IMR-90 (cell line): ENCODE data around the gene RAD18. TPM values are rescaled to one million over a fixed set of nuclear protein-coding genes. Genes with fewer than 3 reads are reported as not detected.

Source experiments
- ATAC-seq: fragments of 200-7000 bp; cut with Tn5 transposase; 2 replicates; pipeline ENCODE4 v1.9.1; 2020; ENCODE audit warnings: low read depth, mild to moderate bottlenecking, moderate library complexity
- BruUV-seq: library from RNA; stranded (reverse); fragments of 400-500 nt; replicated peaks from 2 replicates; lab custom pipeline; 2021; lab: Mats Ljungman, UMichigan
- CTCF ChIA-PET: fragments of 300-600 bp; formaldehyde crosslinking; extraction: SDS; loops from one replicate; lab custom pipeline; 2021; ENCODE audit warnings: antibody characterized with exemption; lab: Yijun Ruan, JAX
- POLR2A ChIA-PET: fragments of 300-600 bp; sonication (Branson Sonifier 250); formaldehyde crosslinking; loops from one replicate; lab custom pipeline; 2022; ENCODE audit warnings: antibody characterized with exemption; ENCODE audit not compliant: unreplicated experiment; lab: Charles Lee
- DNase-seq: peaks from one replicate; pipeline ENCODE4 v3.0.0; 2013
- H2AFZ ChIP-seq: replicated peaks from 2 replicates; pipeline ENCODE3; 2013; ENCODE audit warnings: low read length, mild to moderate bottlenecking; ENCODE audit not compliant: poor library complexity
- H2AK5ac ChIP-seq: 2 replicates; pipeline ENCODE4 v1.6.1; 2013; ENCODE audit warnings: low read depth, low read length, inconsistent platforms
- H2AK9ac ChIP-seq: replicated peaks from 2 replicates; pipeline ENCODE3; 2013; ENCODE audit warnings: mild to moderate bottlenecking, low read depth, low read length, moderate library complexity; ENCODE audit not compliant: poor library complexity
- H2BK120ac ChIP-seq: 2 replicates; pipeline ENCODE4 v1.6.1; 2013; ENCODE audit warnings: low read depth, low read length, inconsistent platforms
- H2BK15ac ChIP-seq: 3 replicates; pipeline ENCODE4 v1.6.1; 2013; ENCODE audit warnings: low read depth, low read length, inconsistent platforms
- H2BK20ac ChIP-seq: 2 replicates; pipeline ENCODE4 v1.6.1; 2013; ENCODE audit warnings: low read depth, mild to moderate bottlenecking, inconsistent platforms, low read length, moderate library complexity
- H2BK5ac ChIP-seq: 2 replicates; pipeline ENCODE4 v1.6.1; 2013; ENCODE audit warnings: mild to moderate bottlenecking, low read depth, low read length, inconsistent platforms; ENCODE audit not compliant: poor library complexity, severe bottlenecking
- H3K14ac ChIP-seq: replicated peaks from 2 replicates; pipeline ENCODE4 v1.6.1; 2013; ENCODE audit warnings: low read depth, low read length, inconsistent platforms
- H3K18ac ChIP-seq: 2 replicates; pipeline ENCODE4 v1.6.1; 2013; ENCODE audit warnings: low read depth, low read length, control low read depth
- H3K23ac ChIP-seq: 2 replicates; pipeline ENCODE4 v1.6.1; 2013; ENCODE audit warnings: low read depth, low read length, inconsistent platforms
- H3K27ac ChIP-seq: 2 replicates; pipeline ENCODE4 v1.5.1; 2013; ENCODE audit warnings: mild to moderate bottlenecking, control low read depth, low read length; ENCODE audit not compliant: insufficient read depth
- H3K27me3 ChIP-seq: 2 replicates; pipeline ENCODE4 v1.6.1; 2013; ENCODE audit warnings: low read length; ENCODE audit not compliant: control insufficient read depth, insufficient read depth
- H3K36me3 ChIP-seq: 2 replicates; pipeline ENCODE4 v1.6.1; 2013; ENCODE audit warnings: low read length, mixed read lengths; ENCODE audit not compliant: control insufficient read depth, insufficient read depth
- H3K4ac ChIP-seq: 2 replicates; pipeline ENCODE4 v1.6.1; 2013; ENCODE audit warnings: low read depth, low read length, inconsistent platforms
- H3K4me1 ChIP-seq: 2 replicates; pipeline ENCODE4 v1.6.1; 2013; ENCODE audit warnings: low read length, mixed read lengths; ENCODE audit not compliant: control insufficient read depth, insufficient read depth
- H3K4me2 ChIP-seq: 2 replicates; pipeline ENCODE4 v1.6.1; 2013; ENCODE audit warnings: low read depth, mild to moderate bottlenecking, control low read depth, low read length, moderate library complexity
- H3K4me3 ChIP-seq: 2 replicates; pipeline ENCODE4 v1.5.1; 2013; ENCODE audit warnings: low read depth, mild to moderate bottlenecking, control low read depth, low read length, moderate library complexity; ENCODE audit not compliant: insufficient read depth
- H3K56ac ChIP-seq: 2 replicates; pipeline ENCODE4 v1.6.1; 2013; ENCODE audit warnings: low read length, inconsistent platforms; ENCODE audit not compliant: insufficient read depth; ENCODE audit errors: extremely low read depth
- H3K79me1 ChIP-seq, 2 experiments: 2 replicates each; pipeline ENCODE4 v1.6.1; 2013; ENCODE audit warnings: low read length in 2 of 2, inconsistent platforms in 1 of 2, low read depth in 1 of 2
- H3K9ac ChIP-seq: 2 replicates; pipeline ENCODE4 v1.6.1; 2013; ENCODE audit warnings: low read depth, low read length, control low read depth
- H3K9me1 ChIP-seq: 2 replicates; pipeline ENCODE4 v1.6.1; 2013; ENCODE audit warnings: low read length, inconsistent platforms; ENCODE audit not compliant: insufficient read depth
- H3K9me3 ChIP-seq: 2 replicates; pipeline ENCODE4 v1.6.1; 2013; ENCODE audit warnings: low read length; ENCODE audit not compliant: control insufficient read depth, insufficient read depth
- H4K20me1 ChIP-seq: 2 replicates; pipeline ENCODE4 v1.6.1; 2013; ENCODE audit warnings: low read length, inconsistent platforms; ENCODE audit not compliant: insufficient read depth
- H4K5ac ChIP-seq: 2 replicates; pipeline ENCODE4 v1.6.1; 2013; ENCODE audit warnings: mild to moderate bottlenecking, low read depth, low read length, control low read depth
- H4K8ac ChIP-seq, 2 experiments: 2 replicates each; pipeline ENCODE4 v1.6.1; 2013; ENCODE audit warnings: low read depth in 2 of 2, low read length in 2 of 2, control low read depth in 1 of 2, inconsistent platforms in 1 of 2
- H4K91ac ChIP-seq: 2 replicates; pipeline ENCODE4 v1.6.1; 2013; ENCODE audit warnings: low read depth, low read length, inconsistent platforms; ENCODE audit not compliant: insufficient read depth
- BHLHE40 ChIP-seq: fragments of 150-350 bp; IDR thresholded peaks from 2 replicates; pipeline ENCODE4 v1.6.1; 2016; ENCODE audit warnings: mild to moderate bottlenecking, low read depth, low read length
- CEBPB ChIP-seq: IDR thresholded peaks from 2 replicates; pipeline ENCODE4 v1.6.1; 2012; ENCODE audit warnings: low read depth, low read length, improper control_type of control experiment
- CHD1 ChIP-seq: IDR thresholded peaks from 2 replicates; pipeline ENCODE4 v1.6.1; 2012; ENCODE audit warnings: low read depth, low read length, improper control_type of control experiment
- CTCF ChIP-seq: conservative IDR thresholded peaks from 2 replicates; pipeline ENCODE4 v1.5.1; 2012; ENCODE audit warnings: mild to moderate bottlenecking, low read depth, low read length, improper control_type of control experiment
- ELK1 ChIP-seq: fragments of 150-350 bp; IDR thresholded peaks from 2 replicates; pipeline ENCODE4 v1.6.1; 2016; ENCODE audit warnings: low read depth, mild to moderate bottlenecking, low read length, moderate library complexity, borderline replicate concordance
- FOS ChIP-seq: fragments of 150-350 bp; IDR thresholded peaks from 2 replicates; pipeline ENCODE4 v1.6.1; 2016; ENCODE audit warnings: low read depth, low read length
- MAFK ChIP-seq: IDR thresholded peaks from 2 replicates; pipeline ENCODE4 v1.6.1; 2012; ENCODE audit warnings: low read depth, low read length, improper control_type of control experiment
- MAZ ChIP-seq: IDR thresholded peaks from 2 replicates; pipeline ENCODE4 v1.6.1; 2012; ENCODE audit warnings: low read depth, mild to moderate bottlenecking, low read length, improper control_type of control experiment, moderate library complexity, borderline replicate concordance
- MXI1 ChIP-seq: IDR thresholded peaks from 2 replicates; pipeline ENCODE4 v1.6.1; 2012; ENCODE audit warnings: low read depth, mild to moderate bottlenecking, low read length, moderate library complexity, borderline replicate concordance
- NFE2L2 ChIP-seq: fragments of 150-350 bp; IDR thresholded peaks from 2 replicates; pipeline ENCODE4 v1.6.1; 2016; ENCODE audit warnings: low read depth, mild to moderate bottlenecking, low read length
- POLR2A ChIP-seq: IDR thresholded peaks from 2 replicates; pipeline ENCODE4 v1.6.1; 2012; ENCODE audit warnings: mild to moderate bottlenecking, low read depth, low read length
- RAD21 ChIP-seq: IDR thresholded peaks from 2 replicates; pipeline ENCODE4 v1.6.1; 2012; ENCODE audit warnings: low read length, improper control_type of control experiment
- RCOR1 ChIP-seq: IDR thresholded peaks from 2 replicates; pipeline ENCODE4 v1.6.1; 2012; ENCODE audit warnings: mild to moderate bottlenecking, low read length, improper control_type of control experiment; ENCODE audit not compliant: insufficient replicate concordance
- RFX5 ChIP-seq: IDR thresholded peaks from 2 replicates; pipeline ENCODE4 v1.8.0; 2012; ENCODE audit warnings: low read depth, mild to moderate bottlenecking, low read length, moderate library complexity
- SMC3 ChIP-seq: fragments of 150-350 bp; IDR thresholded peaks from 2 replicates; pipeline ENCODE4 v1.6.1; 2016; ENCODE audit warnings: low read depth, mild to moderate bottlenecking, antibody characterized with exemption, low read length, moderate library complexity
- USF2 ChIP-seq: fragments of 150-350 bp; IDR thresholded peaks from 2 replicates; pipeline ENCODE4 v1.6.1; 2017; ENCODE audit warnings: mild to moderate bottlenecking, antibody characterized with exemption, low read length, low read depth
- WGBS, 2 experiments: methylation state at CpG; one replicate each; pipeline versions ENCODE4 v1.1.5 to v1.1.7; 2013; ENCODE audit warnings: missing lambda C conversion rate in 2 of 2; ENCODE audit not compliant: insufficient read length in 1 of 2; ENCODE audit errors: extremely low coverage in 2 of 2; 5-methylcytosine and 5-hydroxymethylcytosine counted together
- dilution Hi-C: fragments of 300-500 bp; cut with HindIII; formaldehyde crosslinking; loops from one replicate; pipeline ENCODE4 v1.14.3; 2018; ENCODE audit warnings: low sequenced_read_pairs; ENCODE audit not compliant: unreplicated experiment
- in situ Hi-C: fragments of 300-500 bp; cut with MboI; formaldehyde crosslinking; loops from 3 replicates; pipeline ENCODE4 v1.14.3; 2019; ENCODE audit warnings: low sequenced_read_pairs, inconsistent platforms, mixed read lengths
- intact Hi-C: fragments of 100-400 bp; cut with micrococcal nuclease; formaldehyde crosslinking; loops from 2 replicates; pipeline ENCODE4 v1.10.0; 2022
- polyA plus RNA-seq, 3 experiments: library from polyadenylated mRNA; depleted of rRNA; stranded (reverse); fragments of >200 nt; gene quantifications; 2 replicates each; pipeline ENCODE4 v1.2.3, GENCODE V29; 2012; ENCODE audit warnings: low replicate concordance in 1 of 3
- total RNA-seq: library from RNA; depleted of rRNA; stranded (reverse); fragments of >200 nt; gene quantifications from 2 replicates; pipeline ENCODE4 v1.2.3, GENCODE V29; 2012

The RAD18 gene
- total and polyA plus RNA-seq, 2 of the 4 experiments (the other 2 are of a cell fraction), result 8.2 to 17.2 TPM

- no peak for DNase-seq
- in situ Hi-C loops, result no loop called here
- H3K36me3 ChIP-seq, result no peaks in the 10 kb centered on the region; the same call in 1 of the 2 replicates
- CTCF ChIA-PET, result no interaction called here
- H3K4me3 ChIP-seq, result no peak overlapping the region
- no peak overlapping the region for H2AFZ ChIP-seq
- peaks cover 2 to 13% of the 10 kb centered on the region in 2 experiments for H3K79me1 ChIP-seq
- H3K9me1 ChIP-seq, result peaks cover 4% of the 10 kb centered on the region; the same call in 1 of the 2 replicates
- H4K91ac ChIP-seq, result peak overlapping the region; percentile 86
- ATAC-seq, result no peak
- peak overlapping the region; percentile 88; the same call in 1 of the 2 replicates for H3K18ac ChIP-seq
- H2AK5ac ChIP-seq, result no peak overlapping the region
- no peak overlapping the region for H3K56ac ChIP-seq
- no peaks in the 10 kb centered on the region for H3K27me3 ChIP-seq
- peak overlapping the region; percentile 61 to 85; a peak in 2 of 4 replicates for H4K8ac ChIP-seq
- peak overlapping the region; percentile 60; the same call in 1 of the 2 replicates for H2BK20ac ChIP-seq
- POLR2A ChIA-PET, result no interaction called here
- no TSS peak for BruUV-seq
- peak overlapping the region; percentile 26; the same call in 1 of the 2 replicates for H3K14ac ChIP-seq
- intact Hi-C loops, result no loop called here
- H3K4me2 ChIP-seq, result no peak overlapping the region
- H3K27ac ChIP-seq, result no peak overlapping the region
- peaks cover 23% of the 10 kb centered on the region for H3K4me1 ChIP-seq
- H3K23ac ChIP-seq, result no peak overlapping the region
- WGBS, 2 experiments, result no CpG with 5 or more reads among the region's 1 CpG
- H2BK15ac ChIP-seq, result peak overlapping the region; percentile 92; the same call in 1 of the 3 replicates
- H2BK5ac ChIP-seq, result peak overlapping the region; percentile 79
- dilution Hi-C loops, result no loop called here
- no peaks in the 10 kb centered on the region for H3K9me3 ChIP-seq
- peak overlapping the region; percentile 83; the same call in 1 of the 2 replicates for H4K5ac ChIP-seq
- H2BK120ac ChIP-seq, result peak overlapping the region; percentile 93; the same call in 1 of the 2 replicates
- H3K9ac ChIP-seq, result no peak overlapping the region
- no peaks in the 10 kb centered on the region for H4K20me1 ChIP-seq
- no peak overlapping the region for H2AK9ac ChIP-seq
- peak overlapping the region; percentile 86; the same call in 1 of the 2 replicates for H3K4ac ChIP-seq
- TF ChIP-seq ELK1 (no peak), SMC3 (no peak), MAFK (no peak), MXI1 (no peak), FOS (no peak), CEBPB (no peak), MAZ (no peak), NFE2L2 (no peak), CHD1 (no peak), POLR2A (no peak), RAD21 (no peak), RCOR1 (no peak), RFX5 (no peak), USF2 (no peak), CTCF (no peak), BHLHE40 (no peak)
Measured at GRCh38 chr3:8891774-8892173, 71.5 kb downstream of the RAD18 start.
